K562 (cell line): Measurements from ENCODE around the gene LCE1F. TPM values are rescaled to one million over a fixed set of nuclear protein-coding genes. Genes with fewer than 3 reads are reported as not detected.
A peak's percentile ranks its signal among the peaks of the same experiment; 100 is the strongest.

Experiments
- ATAC-seq: fragments of 200-7000 bp; cut with Tn5 transposase; 3 replicates; pipeline ENCODE4 v1.9.1; 2020; ENCODE audit warnings: moderate library complexity
- BruUV-seq: library from RNA; stranded (reverse); fragments of 400-500 nt; replicated peaks from 2 replicates; lab custom pipeline; 2021; lab: Mats Ljungman, UMichigan
- CTCF ChIA-PET: fragments of 300-600 bp; formaldehyde crosslinking; extraction: SDS; loops from one replicate; lab custom pipeline; 2021; ENCODE audit warnings: low intra/inter-chr PET ratio; lab: Yijun Ruan, JAX
- POLR2A ChIA-PET: fragments of 300-600, 350-650 bp; sonication (Branson Sonifier 250); formaldehyde crosslinking; extraction: SDS; loops from one replicate; lab custom pipeline; 2021; ENCODE audit warnings: antibody characterized with exemption, inconsistent platforms; lab: Yijun Ruan, JAX
- DNase-seq, 4 experiments: peaks; one replicate each; pipeline versions ENCODE4 v3.0.0 to v3.0.0-alpha.2; 2011 to 2018; ENCODE audit warnings: low spot score in 3 of 4, mixed read lengths in 3 of 4; ENCODE audit errors: extremely low read depth in 1 of 4
- FAIRE-seq: peaks from 2 replicates; lab custom pipeline; 2011; peaks lifted over from hg19 to GRCh38; lab: Jason Lieb, UNC
- H2AFZ ChIP-seq: 2 replicates; pipeline ENCODE4 v1.6.0; 2011; ENCODE audit warnings: low read depth, low read length, control low read depth, inconsistent platforms
- H3K27ac ChIP-seq: fragments of 200-600 bp; 3 replicates; pipeline ENCODE4 v1.8.0; 2011; ENCODE audit warnings: low read depth, mild to moderate bottlenecking, control low read depth, inconsistent platforms, low read length, moderate library complexity, mixed read lengths; ENCODE audit errors: extremely low read depth
- H3K27me3 ChIP-seq, 2 experiments: fragments of 300-600 bp in 1 of 2; 2 replicates in 1 of 2; 3 replicates in 1 of 2; pipeline versions ENCODE4 v1.6.0 to v1.8.0; 2011; ENCODE audit warnings: inconsistent platforms in 2 of 2, low read length in 2 of 2, mild to moderate bottlenecking in 1 of 2, mixed read lengths in 1 of 2, moderate library complexity in 1 of 2; ENCODE audit not compliant: control insufficient read depth in 2 of 2, insufficient read depth in 2 of 2
- H3K36me3 ChIP-seq: fragments of 300-600 bp; 3 replicates; pipeline ENCODE4 v1.8.0; 2011; ENCODE audit warnings: mild to moderate bottlenecking, low read length, inconsistent platforms; ENCODE audit not compliant: control insufficient read depth, insufficient read depth
- H3K4me1 ChIP-seq, 2 experiments: fragments of 200-600 bp in 1 of 2; replicated peaks in 1 of 2; 2 replicates in 1 of 2; 3 replicates in 1 of 2; pipeline versions ENCODE4 v1.5.1 to v1.8.0; 2011; ENCODE audit warnings: inconsistent platforms in 2 of 2, low read length in 2 of 2, mild to moderate bottlenecking in 1 of 2, mixed read lengths in 1 of 2, moderate library complexity in 1 of 2; ENCODE audit not compliant: control insufficient read depth in 2 of 2, insufficient read depth in 2 of 2
- H3K4me2 ChIP-seq: 2 replicates; pipeline ENCODE4 v1.6.1; 2011; ENCODE audit warnings: low read length, control low read depth, inconsistent platforms, mixed read lengths; ENCODE audit not compliant: insufficient read depth
- H3K4me3 ChIP-seq: fragments of 200-600 bp; sonication (generic), shearing (Covaris generic); 2 replicates; pipeline ENCODE4 v1.5.1; 2016; ENCODE audit warnings: control low read depth, inconsistent platforms
- H3K79me2 ChIP-seq: fragments of 200-600 bp; 3 replicates; pipeline ENCODE4 v1.8.0; 2011; ENCODE audit warnings: low read length, inconsistent platforms; ENCODE audit not compliant: control insufficient read depth, insufficient read depth
- H3K9ac ChIP-seq, 2 experiments: 2 replicates each; pipeline versions ENCODE4 v1.6.0 to v1.6.1; 2011; ENCODE audit warnings: low read depth in 2 of 2, low read length in 2 of 2, control low read depth in 1 of 2, inconsistent platforms in 1 of 2, mild to moderate bottlenecking in 1 of 2, mixed read lengths in 1 of 2; ENCODE audit not compliant: insufficient read depth in 1 of 2
- H3K9me1 ChIP-seq: one replicate; pipeline ENCODE4 v1.6.0; 2011; ENCODE audit warnings: inconsistent platforms, mild to moderate bottlenecking, low read length, moderate library complexity; ENCODE audit not compliant: control insufficient read depth, insufficient read depth
- H3K9me3 ChIP-seq: replicated peaks from 2 replicates; pipeline ENCODE4 v1.5.1; 2011; ENCODE audit warnings: low read depth, low read length, inconsistent platforms; ENCODE audit not compliant: control insufficient read depth, insufficient read depth
- H4K20me1 ChIP-seq: replicated peaks from 2 replicates; pipeline ENCODE4 v1.6.1; 2011; ENCODE audit warnings: low read length, inconsistent platforms, mixed read lengths; ENCODE audit not compliant: control insufficient read depth, insufficient read depth
- ARID1B ChIP-seq: fragments of 450-650 bp; IDR thresholded peaks from 2 replicates; pipeline ENCODE4 v1.6.1; 2016; ENCODE audit warnings: antibody characterized with exemption, mild to moderate bottlenecking, inconsistent platforms
- ATF1 ChIP-seq, 2 experiments: fragments of 450-650 bp in 1 of 2; IDR thresholded peaks; 2 replicates each; pipeline ENCODE4 v1.6.1; 2016; ENCODE audit warnings: missing compliant biosample characterization in 1 of 2, missing genetic modification characterization in 1 of 2
- IRF9 ChIP-seq: fragments of 450-650 bp; IDR thresholded peaks from 2 replicates; pipeline ENCODE4 v1.6.1; 2016; ENCODE audit warnings: missing biosample characterization, missing genetic modification characterization
- KDM1A ChIP-seq, 2 experiments: fragments of 450-650 bp; IDR thresholded peaks; 2 replicates each; pipeline ENCODE4 v1.6.1; 2016; ENCODE audit warnings: mild to moderate bottlenecking in 2 of 2
- NELFE ChIP-seq: IDR thresholded peaks from 2 replicates; pipeline ENCODE4 v1.6.1; 2011; ENCODE audit warnings: mild to moderate bottlenecking; ENCODE audit not compliant: insufficient read depth, insufficient read length
- SLC30A9 ChIP-seq: fragments of 250-450 bp; sonication (Bioruptor Pico); IDR thresholded peaks from 2 replicates; pipeline ENCODE4 v1.8.0; 2022; ENCODE audit warnings: mild to moderate bottlenecking, moderate library complexity
- SMARCA5 ChIP-seq: fragments of 450-650 bp; IDR thresholded peaks from 2 replicates; pipeline ENCODE4 v1.6.1; 2016
- TRIM28 ChIP-seq: fragments of 450-650 bp; IDR thresholded peaks from 2 replicates; pipeline ENCODE4 v1.6.1; 2017
- ZNF445 ChIP-seq: fragments of 250-450 bp; sonication (Bioruptor Pico); IDR thresholded peaks from 2 replicates; pipeline ENCODE4 v1.4.0; 2020; ENCODE audit warnings: low read depth, mild to moderate bottlenecking, moderate library complexity
- ZNF551 ChIP-seq: fragments of 250-450 bp; sonication (Bioruptor Pico); IDR thresholded peaks from 2 replicates; pipeline ENCODE4 v1.5.0; 2021; ENCODE audit warnings: mild to moderate bottlenecking, moderate library complexity
- ZNF589 ChIP-seq: fragments of 200-800 bp; sonication (Bioruptor generic); IDR thresholded peaks from 2 replicates; pipeline ENCODE4 v1.6.1; 2016; ENCODE audit warnings: low read depth, missing genetic modification characterization, missing compliant biosample characterization
- WGBS: fragments of 100-300 bp; shearing (Covaris generic); methylation state at CpG from one replicate; pipeline ENCODE4 v1.1.6; 2016; ENCODE audit warnings: low coverage, mixed read lengths; ENCODE audit not compliant: insufficient coverage; ENCODE audit errors: missing lambda C conversion rate; 5-methylcytosine and 5-hydroxymethylcytosine counted together
- in situ Hi-C: fragments of 300-500 bp; cut with MboI; formaldehyde crosslinking; loops from 4 replicates; pipeline ENCODE4 v1.15.0; 2018; ENCODE audit warnings: inconsistent platforms, mixed read lengths
- intact Hi-C: fragments of 100-400 bp; cut with micrococcal nuclease; formaldehyde crosslinking; loops from 2 replicates; pipeline ENCODE4 v1.14.2; 2022
- polyA plus RNA-seq, 8 experiments: library from polyadenylated mRNA; depleted of rRNA in 4 of 8; stranded (reverse) in 5 of 8; unstranded in 3 of 8; fragments of >200 nt; fragmentation: Nextera tagmentation in 2 of 8; fragmentation: Illumina TruSeq in 1 of 8; extraction: Ambion mirVana in 2 of 8; extraction: Trizol in 1 of 8; gene quantifications; 2 replicates each; pipeline versions ENCODE4 v1.2.1 to v1.2.3, GENCODE V29; 2011 to 2014; ENCODE audit warnings: inconsistent platforms in 1 of 8, missing spikeins in 1 of 8
- total RNA-seq, 7 experiments: library from RNA; depleted of rRNA in 6 of 7; stranded (reverse); fragments of >200 nt in 6 of 7; fragmentation: Illumina TruSeq in 2 of 7; extraction: Trizol in 2 of 7; gene quantifications; 2 replicates each; pipeline versions ENCODE4 v1.2.1 to v1.2.3, GENCODE V29; 2011 to 2021; ENCODE audit warnings: low replicate concordance in 1 of 7
- TF ChIP-seq, protein P1 (sequence below): fragments of 450-650 bp; formaldehyde crosslinking; IDR thresholded peaks from 2 replicates; pipeline ENCODE4 v1.4.0; 2020; ENCODE audit warnings: mild to moderate bottlenecking, mixed read lengths

Gene LCE1F
- total and polyA plus RNA-seq, 9 of the 15 experiments (the other 6 are each of a cell fraction or from before 2014, with no cell fraction given): not detected

- Histone ChIP-seq H3K9ac (peak overlapping the region in 1 of 2 experiments; percentile 26; a peak in 1 of 4 replicates), H3K4me2 (no peak overlapping the region), H3K4me1 (no peaks in the 10 kb centered on the region; a peak in 1 of 5 replicates), H4K20me1 (peaks cover 3% of the 10 kb centered on the region; the same call in 1 of the 2 replicates), H3K36me3 (no peaks in the 10 kb centered on the region), H3K27ac (no peak overlapping the region), H3K79me2 (no peaks in the 10 kb centered on the region), H3K9me1 (no peaks in the 10 kb centered on the region), H3K4me3 (no peak overlapping the region), H3K9me3 (no peaks in the 10 kb centered on the region), H3K27me3 (peaks cover 0 to 19% of the 10 kb centered on the region in 2 experiments; a peak in 2 of 5 replicates), H2AFZ (no peak overlapping the region)
- ChIA-PET CTCF (no interaction called here), POLR2A (no interaction called here)
- ATAC-seq (no peak), FAIRE-seq (no peak), DNase-seq (no peak)
- intact Hi-C loops: no loop called here
- TF ChIP-seq ZNF445 (no peak), SLC30A9 (CRISPR knock-in tag) (no peak), SMARCA5 (no peak), TRIM28 (no peak), IRF9 (tag) (no peak), ZNF589 (CRISPR knock-in tag) (no peak), KDM1A (IDR thresholded peaks at IDR 0.05) (no peak), ATF1 (CRISPR knock-in tag; IDR thresholded peaks at IDR 0.05) (no peak), ATF1 (tag; IDR thresholded peaks at IDR 0.05) (no peak), ZNF551 (no peak), ARID1B (no peak), NELFE (no peak)
- TF ChIP-seq, protein P1, sequence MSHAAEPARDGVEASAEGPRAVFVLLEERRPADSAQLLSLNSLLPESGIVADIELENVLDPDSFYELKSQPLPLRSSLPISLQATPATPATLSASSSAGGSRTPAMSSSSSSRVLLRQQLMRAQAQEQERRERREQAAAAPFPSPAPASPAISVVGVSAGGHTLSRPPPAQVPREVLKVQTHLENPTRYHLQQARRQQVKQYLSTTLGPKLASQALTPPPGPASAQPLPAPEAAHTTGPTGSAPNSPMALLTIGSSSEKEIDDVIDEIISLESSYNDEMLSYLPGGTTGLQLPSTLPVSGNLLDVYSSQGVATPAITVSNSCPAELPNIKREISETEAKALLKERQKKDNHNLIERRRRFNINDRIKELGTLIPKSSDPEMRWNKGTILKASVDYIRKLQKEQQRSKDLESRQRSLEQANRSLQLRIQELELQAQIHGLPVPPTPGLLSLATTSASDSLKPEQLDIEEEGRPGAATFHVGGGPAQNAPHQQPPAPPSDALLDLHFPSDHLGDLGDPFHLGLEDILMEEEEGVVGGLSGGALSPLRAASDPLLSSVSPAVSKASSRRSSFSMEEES: no peak
- under 1% methylated on average over 31 of the region's 31 CpGs for WGBS
- in situ Hi-C loops: no loop called here
- BruUV-seq: no TSS peak
Measured at GRCh38 chr1:152760551-152761190, 14.3 kb upstream of the LCE1F start.
